GM21367 (cell line): ENCODE data around the gene ATP1B2.
A peak's percentile ranks its signal among the peaks of the same experiment; 100 is the strongest.
"Not testable (repeated sequence)": the region's sequence is repeated elsewhere in the genome, so short reads cannot be mapped to it uniquely, and the experiment has no call there.

Experiments
- ATAC-seq: cut with Tn5 transposase; IDR thresholded peaks from one replicate; pipeline ENCODE4 v1.9.1; 2021; ENCODE audit not compliant: unreplicated experiment

Gene ATP1B2

GRCh38 chr17:7650509-7651096 is at the start of gene ATP1B2:
ATP1B2 (plus strand) TSS chr17:7650926; CDS start chr17:7651519, 593 bp downstream.
- ATAC-seq = no peak

GRCh38 chr17:7606280-7606679 is 44.4 kb upstream of the ATP1B2 start:
- no peak for ATAC-seq

- no peak for ATAC-seq
Measured at GRCh38 chr17:7610641-7611040, 40.1 kb upstream of the ATP1B2 start.

GRCh38 chr17:7611635-7612293 is 39.0 kb upstream of the ATP1B2 start:
- no peak for ATAC-seq

- no peak for ATAC-seq
Measured at GRCh38 chr17:7612294-7612640, 38.5 kb upstream of the ATP1B2 start.

- ATAC-seq = no peak
Measured at GRCh38 chr17:7613769-7614424, 36.8 kb upstream of the ATP1B2 start.

- ATAC-seq = peak; percentile 64
Measured at GRCh38 chr17:7614425-7615264, 36.1 kb upstream of the ATP1B2 start, which contains the start of gene FXR2. FXR2 (minus strand) TSS chr17:7614897; CDS start chr17:7614532, 365 bp downstream.

GRCh38 chr17:7615265-7615747 is 35.4 kb upstream of the ATP1B2 start:
- no peak for ATAC-seq

- ATAC-seq = no peak
Measured at GRCh38 chr17:7618608-7619007, 32.1 kb upstream of the ATP1B2 start.

- no peak for ATAC-seq
Measured at GRCh38 chr17:7620835-7621234, 29.9 kb upstream of the ATP1B2 start.

- no peak for ATAC-seq
Measured at GRCh38 chr17:7623661-7624060, 27.1 kb upstream of the ATP1B2 start.

GRCh38 chr17:7625749-7626148 is 25.0 kb upstream of the ATP1B2 start:
- not testable (repeated sequence) for ATAC-seq

GRCh38 chr17:7626307-7626706 is 24.4 kb upstream of the ATP1B2 start:
- no peak for ATAC-seq

GRCh38 chr17:7626956-7627249 is 23.8 kb upstream of the ATP1B2 start:
- ATAC-seq = no peak

GRCh38 chr17:7627250-7628121 is 23.2 kb upstream of the ATP1B2 start, which contains the start of gene SAT2:
SAT2 (minus strand) TSS chr17:7627821; CDS start chr17:7627635, 186 bp downstream.
- peak; percentile 75 for ATAC-seq

GRCh38 chr17:7629939-7630571 is 20.7 kb upstream of the ATP1B2 start, which contains the start of gene SHBG:
SHBG (plus strand) TSS chr17:7630135; CDS start chr17:7630173, 38 bp downstream.
- no peak for ATAC-seq

- ATAC-seq = no peak
Measured at GRCh38 chr17:7631398-7632380, 19.0 kb upstream of the ATP1B2 start.

GRCh38 chr17:7632492-7632894 is 18.2 kb upstream of the ATP1B2 start:
- no peak for ATAC-seq

GRCh38 chr17:7633093-7633492 is 17.6 kb upstream of the ATP1B2 start:
- no peak for ATAC-seq
